SU-DHL-6 (cell line): ENCODE measurements around the gene BIRC2.

Experiments used
- EZH2phosphoT487 ChIP-seq: fragments of 200-600 bp; sonication (generic), shearing (Covaris generic); conservative IDR thresholded peaks from 2 replicates; pipeline ENCODE4 v1.6.1; 2018; ENCODE audit warnings: mild to moderate bottlenecking, antibody characterized with exemption, low read length, moderate library complexity, mixed read lengths
- TF ChIP-seq, protein P1 (sequence below): fragments of 200-600 bp; sonication (generic); IDR thresholded peaks from one replicate; pipeline ENCODE4 v1.5.1; 2017; ENCODE audit warnings: antibody characterized with exemption, mild to moderate bottlenecking, low read length, moderate library complexity; ENCODE audit not compliant: insufficient read depth, poor library complexity, severe bottlenecking

DNA sequence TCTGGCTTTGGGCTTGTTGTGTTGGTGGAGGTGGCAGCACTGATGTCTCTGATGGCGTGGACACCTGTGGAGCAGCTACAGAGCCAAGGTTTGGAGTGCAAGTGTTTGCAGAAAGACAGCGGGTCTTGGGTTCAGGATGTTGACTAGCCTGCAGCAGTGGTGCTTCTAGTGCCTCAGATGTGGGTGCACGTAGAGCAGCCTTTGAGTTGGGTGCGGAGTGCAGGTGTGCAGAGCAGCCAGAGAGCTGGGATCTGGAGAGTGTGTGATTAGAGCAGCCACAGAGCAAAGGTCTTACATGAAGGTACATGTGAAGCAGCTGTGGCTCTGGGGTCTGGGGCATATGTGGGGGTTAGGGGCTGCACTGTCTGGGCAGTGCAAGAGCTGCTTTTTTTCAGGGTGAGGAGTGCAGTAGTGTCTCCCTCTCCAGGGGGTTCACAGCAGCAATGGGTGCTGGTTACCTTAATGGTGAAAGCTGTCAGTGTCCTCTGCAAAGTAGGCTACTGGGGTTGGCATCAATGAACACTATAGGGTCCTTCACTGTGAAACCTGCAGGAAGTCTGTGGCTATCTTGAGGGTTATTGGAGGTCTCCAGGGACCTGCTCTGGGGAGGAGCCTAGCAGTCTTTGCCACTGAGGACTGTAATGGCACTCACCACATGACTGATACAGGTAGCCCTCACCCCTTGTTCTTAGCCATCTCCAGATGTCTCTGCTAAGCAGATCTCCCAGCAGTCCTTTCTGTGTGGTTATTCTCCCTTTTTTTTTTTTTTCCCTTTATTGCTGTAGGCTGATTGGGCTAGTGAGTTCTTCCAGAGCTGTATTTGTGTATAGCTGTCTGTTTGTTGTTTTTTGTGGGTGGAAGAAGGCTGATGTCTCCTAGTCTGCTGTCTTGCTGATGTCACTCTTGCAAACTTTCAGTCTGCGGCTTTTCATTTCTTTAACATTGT lies 14.3 kb downstream of the BIRC2 start:
- TF ChIP-seq, protein P1, sequence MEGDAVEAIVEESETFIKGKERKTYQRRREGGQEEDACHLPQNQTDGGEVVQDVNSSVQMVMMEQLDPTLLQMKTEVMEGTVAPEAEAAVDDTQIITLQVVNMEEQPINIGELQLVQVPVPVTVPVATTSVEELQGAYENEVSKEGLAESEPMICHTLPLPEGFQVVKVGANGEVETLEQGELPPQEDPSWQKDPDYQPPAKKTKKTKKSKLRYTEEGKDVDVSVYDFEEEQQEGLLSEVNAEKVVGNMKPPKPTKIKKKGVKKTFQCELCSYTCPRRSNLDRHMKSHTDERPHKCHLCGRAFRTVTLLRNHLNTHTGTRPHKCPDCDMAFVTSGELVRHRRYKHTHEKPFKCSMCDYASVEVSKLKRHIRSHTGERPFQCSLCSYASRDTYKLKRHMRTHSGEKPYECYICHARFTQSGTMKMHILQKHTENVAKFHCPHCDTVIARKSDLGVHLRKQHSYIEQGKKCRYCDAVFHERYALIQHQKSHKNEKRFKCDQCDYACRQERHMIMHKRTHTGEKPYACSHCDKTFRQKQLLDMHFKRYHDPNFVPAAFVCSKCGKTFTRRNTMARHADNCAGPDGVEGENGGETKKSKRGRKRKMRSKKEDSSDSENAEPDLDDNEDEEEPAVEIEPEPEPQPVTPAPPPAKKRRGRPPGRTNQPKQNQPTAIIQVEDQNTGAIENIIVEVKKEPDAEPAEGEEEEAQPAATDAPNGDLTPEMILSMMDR, result no peak
- TF ChIP-seq EZH2phosphoT487, result no peak
